H1 (cell line): ENCODE data around the gene COX6A2.

Source experiments
- ATF3 ChIP-seq: IDR thresholded peaks from 2 replicates; pipeline ENCODE4 v1.6.1; 2011; ENCODE audit warnings: low read depth, mild to moderate bottlenecking, low read length; ENCODE audit not compliant: insufficient read depth
- MAFK ChIP-seq: IDR thresholded peaks from 2 replicates; pipeline ENCODE4 v1.6.1; 2012; ENCODE audit warnings: low read depth, mild to moderate bottlenecking, improper control_type of control experiment, low read length
- TCF12 ChIP-seq: IDR thresholded peaks from 2 replicates; pipeline ENCODE4 v1.6.1; 2011; ENCODE audit warnings: low read depth, mild to moderate bottlenecking, low read length

GRCh38 chr16:31459687-31460581 lies 31.8 kb upstream of the COX6A2 start:
- TF ChIP-seq ATF3 (no peak), MAFK (no peak), TCF12 (no peak)
